Kasumi-1 (cell line): Measurements from ENCODE around the gene FFAR2.
"Not testable (repeated sequence)": the region's sequence is repeated elsewhere in the genome, so short reads cannot be mapped to it uniquely, and the experiment has no call there.

Experiments used
- DNase-seq, 2 experiments: peaks; one replicate each; lab custom pipeline; 2025; lab: John Stamatoyannopoulos, UW

The FFAR2 gene

DNA sequence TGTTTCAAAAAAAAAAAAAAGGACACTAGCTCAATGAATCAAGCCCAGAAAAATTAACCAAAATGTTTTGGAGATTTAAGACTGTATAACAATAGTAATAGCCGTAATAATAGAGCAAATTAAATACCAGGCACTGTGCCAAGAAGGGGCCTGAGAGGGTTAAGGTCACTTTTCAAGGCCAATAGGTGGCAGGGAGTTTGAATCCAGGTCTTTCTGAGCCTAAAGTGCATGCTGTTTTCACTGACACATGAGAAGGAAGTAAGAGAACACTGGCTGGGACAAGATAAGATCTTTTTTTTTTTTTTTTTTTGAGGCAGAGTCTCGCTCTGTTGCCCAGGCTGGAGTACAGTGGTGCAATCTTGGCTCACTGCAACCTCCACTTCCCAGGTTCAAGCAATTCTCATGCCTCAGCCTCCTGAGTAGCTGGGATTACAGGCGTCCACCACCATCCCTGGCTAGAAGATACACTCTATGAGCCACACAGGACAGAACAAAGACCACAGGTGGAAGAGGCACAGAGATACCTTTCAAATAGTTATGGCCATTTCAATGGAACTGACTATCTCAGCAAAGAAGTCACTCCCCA lies 7.7 kb downstream of the FFAR2 start:
- no peak for DNase-seq

DNA sequence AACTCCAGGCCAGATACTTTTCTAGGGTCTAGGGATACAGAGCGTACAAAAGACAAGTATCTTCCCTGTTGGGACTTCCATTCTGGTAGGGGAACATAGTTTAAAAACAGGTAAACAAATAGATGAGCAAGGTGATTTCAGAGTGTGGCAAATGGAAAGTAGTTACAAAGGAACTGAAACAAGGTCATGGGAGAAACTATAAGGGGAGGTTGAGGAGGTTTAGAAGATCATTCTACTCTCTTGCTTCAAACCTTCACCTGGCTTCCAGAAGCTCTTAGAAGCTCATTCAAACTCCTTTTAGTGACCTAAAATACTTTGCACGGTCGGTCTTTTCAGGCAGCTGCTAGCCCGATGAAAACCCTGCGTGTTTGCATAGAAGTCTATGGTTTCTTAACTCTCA lies 9.1 kb downstream of the FFAR2 start:
- DNase-seq, result no peak

DNA sequence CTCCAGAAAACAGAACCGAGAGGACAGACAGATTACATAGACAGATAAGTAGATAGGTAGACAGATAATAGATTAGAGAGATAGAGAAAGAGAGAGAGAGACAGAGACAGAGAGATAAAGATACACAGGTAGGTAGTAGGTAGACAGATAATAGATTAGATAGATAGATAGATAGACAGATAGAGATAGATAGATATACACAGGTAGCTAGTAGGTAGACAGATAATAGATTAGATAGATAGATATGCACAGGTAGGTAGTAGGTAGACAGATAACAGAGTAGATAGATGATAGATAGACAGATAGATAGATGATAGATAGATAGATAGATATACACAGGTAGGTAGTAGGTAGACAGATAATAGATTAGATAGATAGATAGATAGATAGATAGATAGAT lies 10.1 kb downstream of the FFAR2 start:
- no peak for DNase-seq

- DNase-seq, result peak; percentile 67 to 68
Measured at GRCh38 chr19:35458731-35459391, 10.8 kb downstream of the FFAR2 start.

DNA sequence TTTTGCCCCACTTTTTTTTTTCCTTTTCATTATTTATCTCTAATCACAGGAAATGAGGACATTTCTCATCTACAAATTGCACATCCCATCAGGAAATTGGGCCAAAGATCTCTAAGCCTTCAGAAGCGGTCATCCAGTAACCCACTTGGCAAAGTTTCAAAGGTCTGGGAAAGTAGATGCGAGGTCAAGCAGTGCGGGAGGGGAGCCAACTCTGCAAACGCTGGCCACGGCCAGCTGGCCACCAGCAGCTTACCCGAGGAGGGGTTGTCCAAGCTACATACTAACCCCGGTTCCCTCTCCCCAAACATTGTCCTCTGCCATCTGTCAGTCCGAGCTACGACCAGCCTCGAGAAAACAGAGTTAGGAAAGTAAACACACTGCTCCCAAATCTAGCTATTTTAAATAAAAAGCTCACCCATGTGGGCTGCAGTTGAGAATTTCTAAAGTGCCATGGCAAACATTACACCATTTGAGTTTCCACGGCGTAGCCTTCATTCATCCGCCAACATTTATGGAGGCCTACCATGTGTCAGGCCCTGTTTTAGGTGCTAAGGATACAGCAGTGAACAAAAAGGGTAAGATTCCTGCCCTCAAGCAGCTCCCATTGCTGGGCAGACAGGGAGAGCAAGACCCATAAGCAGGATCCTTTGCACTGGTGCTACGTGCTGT lies 11.5 kb downstream of the FFAR2 start:
- no peak for DNase-seq

- DNase-seq, result peak; percentile 25 to 34
Measured at GRCh38 chr19:35460608-35461007, 12.6 kb downstream of the FFAR2 start.

- DNase-seq, result no peak
Measured at GRCh38 chr19:35461060-35461459, 13.0 kb downstream of the FFAR2 start.

DNA sequence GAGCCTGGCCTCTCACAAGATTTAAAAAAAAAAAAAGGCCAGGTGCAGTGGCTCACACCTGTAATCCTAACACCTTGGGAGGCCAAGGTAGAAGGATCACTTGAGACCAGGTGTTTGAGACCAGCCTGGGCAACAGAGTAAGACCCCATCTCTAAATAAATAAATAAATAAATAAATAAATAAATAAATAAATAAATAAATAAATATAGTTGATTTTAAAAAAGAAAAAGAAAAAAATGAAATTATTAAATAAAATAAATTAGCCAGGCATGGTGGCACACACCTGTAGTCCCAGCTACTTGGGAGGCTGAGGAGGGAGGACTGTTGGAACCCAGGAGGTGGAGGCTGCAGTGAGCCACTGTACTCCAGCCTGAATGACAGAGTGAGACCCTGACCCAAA lies 13.7 kb downstream of the FFAR2 start:
- DNase-seq, result not testable (repeated sequence)

- peak; percentile 95 to 98 for DNase-seq
Measured at GRCh38 chr19:35462476-35462953, 14.5 kb downstream of the FFAR2 start.

DNA sequence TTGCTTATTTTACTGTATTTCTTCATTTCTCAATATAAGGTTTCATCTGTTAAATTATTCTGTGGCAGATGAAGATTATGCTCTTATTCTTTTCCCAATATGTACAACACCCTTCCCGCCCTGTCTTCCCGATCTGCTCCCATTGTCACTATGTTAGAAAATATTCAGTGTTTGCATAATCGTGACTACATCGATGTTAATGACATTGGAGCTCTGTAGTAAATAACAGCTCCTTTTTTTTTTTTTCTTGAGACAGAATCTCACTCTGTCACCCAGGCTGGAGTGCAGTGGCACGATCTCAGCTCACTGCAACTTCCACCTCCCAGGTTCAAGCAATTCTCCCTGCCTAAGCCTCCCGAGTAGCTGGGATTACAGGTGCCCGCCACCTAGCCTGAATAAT lies 14.9 kb downstream of the FFAR2 start:
- not testable (repeated sequence) for DNase-seq

DNA sequence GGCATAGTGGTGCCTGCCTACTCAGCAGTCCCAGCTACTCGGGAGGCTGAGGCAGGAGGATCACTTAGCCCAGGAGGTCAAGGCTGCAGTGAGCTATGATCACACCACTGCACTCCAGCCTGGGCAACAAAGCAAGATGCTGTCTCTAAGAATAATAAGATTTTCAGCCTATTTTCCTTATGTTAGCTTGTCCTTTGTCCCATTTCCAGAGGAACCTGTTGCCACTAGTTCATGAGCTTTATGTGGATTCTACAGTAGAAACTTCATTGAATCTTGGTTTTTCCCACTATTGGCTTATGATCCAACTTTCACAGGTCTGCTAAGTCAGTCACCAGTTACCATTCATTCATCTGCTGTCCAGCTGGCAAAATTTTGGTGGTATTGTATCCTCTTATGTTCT lies 18.2 kb downstream of the FFAR2 start:
- no peak for DNase-seq

- DNase-seq, result peak; percentile 69 to 76
Measured at GRCh38 chr19:35468637-35469036, 20.6 kb downstream of the FFAR2 start.

DNA sequence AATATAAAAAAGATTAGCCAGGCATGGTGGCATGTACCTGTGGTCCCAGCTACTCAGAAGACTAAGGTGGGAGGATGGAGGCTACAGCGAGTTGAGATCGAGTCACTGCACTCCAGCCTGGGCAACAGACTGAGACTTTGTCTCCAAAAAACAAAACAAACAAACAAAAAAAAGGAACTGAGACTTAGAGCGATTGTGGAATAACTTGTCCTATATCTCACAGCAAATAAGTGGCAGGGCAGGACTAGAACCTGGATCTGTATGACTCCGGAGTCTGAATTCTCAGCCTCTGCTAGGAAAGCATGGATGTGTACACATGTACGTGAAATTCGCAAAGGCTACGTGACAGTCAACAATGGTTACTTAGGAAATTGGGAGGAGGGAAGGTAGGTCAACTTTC lies 22.1 kb downstream of the FFAR2 start:
- no peak for DNase-seq

GRCh38 chr19:35471075-35471474 lies 23.0 kb downstream of the FFAR2 start:
- DNase-seq, result not testable (repeated sequence)

DNA sequence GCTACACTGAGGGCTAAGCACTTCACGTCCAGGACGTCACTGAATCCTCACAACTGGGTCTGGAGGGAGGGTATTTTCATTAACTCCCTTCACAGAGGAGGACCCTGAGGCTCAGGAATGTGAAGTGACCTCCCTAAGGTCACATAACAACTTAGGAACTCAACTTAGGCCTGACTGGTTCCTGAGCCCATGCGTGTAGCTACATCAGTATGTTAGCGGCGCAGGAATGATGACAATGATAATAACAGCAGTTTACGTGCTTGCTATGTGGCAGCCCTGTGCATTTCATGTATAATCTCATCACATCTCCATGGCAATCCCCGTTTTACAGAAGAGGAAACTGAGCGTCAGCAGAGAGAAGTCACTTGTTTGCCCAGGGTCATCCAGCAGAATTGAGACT lies 23.9 kb downstream of the FFAR2 start:
- no peak for DNase-seq

GRCh38 chr19:35474104-35474503 lies 26.0 kb downstream of the FFAR2 start:
- DNase-seq, result no peak

GRCh38 chr19:35474594-35474993 lies 26.5 kb downstream of the FFAR2 start:
- not testable (repeated sequence) for DNase-seq

DNA sequence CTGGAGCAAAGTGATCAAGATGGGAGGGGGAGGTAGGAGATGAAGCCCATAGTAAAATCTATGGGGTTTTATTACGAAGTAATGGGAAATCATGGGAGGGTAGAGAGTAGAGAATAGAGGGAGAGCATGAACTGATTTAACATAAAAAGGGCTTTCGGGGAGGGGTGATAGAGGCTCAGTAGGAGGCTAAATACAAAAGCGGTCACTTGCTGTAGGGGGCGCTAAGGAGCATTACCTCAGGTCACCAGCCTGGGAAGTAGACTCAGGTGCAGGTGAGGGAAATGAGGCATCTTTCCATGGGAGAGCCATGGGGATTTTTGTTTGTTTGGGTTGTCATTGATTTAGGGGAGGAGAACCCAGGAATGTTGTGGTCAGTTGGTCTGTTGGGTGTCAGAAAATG lies 28.1 kb downstream of the FFAR2 start:
- no peak for DNase-seq

DNA sequence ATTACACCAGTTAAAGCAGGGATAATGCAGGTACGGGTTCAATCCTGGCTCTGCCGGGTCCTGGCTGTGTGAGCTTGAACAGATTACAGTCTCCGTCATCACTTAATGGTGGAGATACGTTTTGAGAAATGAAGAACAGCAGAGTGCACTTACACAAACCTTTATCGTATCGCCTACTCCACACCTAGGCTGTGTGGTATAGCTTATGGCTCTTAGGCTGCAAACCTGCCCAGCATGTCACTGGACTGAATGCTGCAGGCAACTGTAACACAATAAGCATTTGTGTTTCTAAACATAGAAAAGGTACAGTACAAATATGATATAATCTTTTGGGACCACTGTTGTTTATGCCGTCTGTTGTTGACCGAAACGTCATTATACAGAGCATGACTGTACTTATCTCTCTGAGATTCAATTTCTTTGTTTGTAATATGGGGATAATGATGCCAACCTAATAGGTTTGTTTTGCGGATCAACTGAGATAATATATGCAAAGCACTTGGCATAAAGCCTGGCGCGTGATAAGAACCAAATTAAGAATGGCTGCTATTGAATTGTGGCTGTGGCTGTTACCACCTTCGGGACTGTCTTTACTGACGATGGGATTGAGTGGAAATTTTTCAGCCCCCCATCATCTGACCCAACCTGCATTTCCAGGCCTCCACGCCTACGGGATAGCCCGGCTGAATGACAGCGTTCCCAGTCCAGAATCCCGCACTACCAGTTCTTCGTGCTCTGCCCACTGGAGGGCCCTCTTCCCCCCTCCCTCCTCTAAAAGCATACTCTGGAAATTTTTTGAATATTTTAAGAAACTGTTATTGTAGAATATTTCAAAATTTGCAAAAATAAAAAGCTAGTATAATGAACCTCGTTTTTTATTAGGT lies 31.0 kb downstream of the FFAR2 start:
- DNase-seq, result no peak

DNA sequence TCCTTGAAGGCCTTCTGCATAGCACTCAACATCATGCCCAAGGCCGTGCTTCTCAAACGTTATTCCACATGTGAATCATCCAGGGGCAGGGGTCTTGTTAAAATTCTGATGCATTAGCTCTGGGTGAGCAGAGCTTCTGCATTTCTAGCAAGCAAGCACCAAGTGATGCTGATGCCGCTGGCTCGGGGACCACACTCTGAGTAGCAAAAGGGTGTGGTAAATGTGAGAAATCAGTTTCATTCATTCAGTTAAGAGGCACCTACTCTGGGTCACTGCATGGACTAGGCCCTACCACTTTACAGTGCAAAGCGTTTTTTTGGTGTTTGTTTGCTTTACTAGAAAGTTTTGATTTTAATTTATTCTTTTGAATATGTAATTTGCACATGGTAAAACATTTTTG lies 35.0 kb downstream of the FFAR2 start:
- DNase-seq, result no peak

- DNase-seq, result no peak
Measured at GRCh38 chr19:35484252-35485036, 36.4 kb downstream of the FFAR2 start.
